ENCODE measurements around the gene PRMT2.

Gene PRMT2
- total RNA-seq, result 125 reads per million, percentile 86 among the genes with 10 or more reads in this experiment

DNA sequence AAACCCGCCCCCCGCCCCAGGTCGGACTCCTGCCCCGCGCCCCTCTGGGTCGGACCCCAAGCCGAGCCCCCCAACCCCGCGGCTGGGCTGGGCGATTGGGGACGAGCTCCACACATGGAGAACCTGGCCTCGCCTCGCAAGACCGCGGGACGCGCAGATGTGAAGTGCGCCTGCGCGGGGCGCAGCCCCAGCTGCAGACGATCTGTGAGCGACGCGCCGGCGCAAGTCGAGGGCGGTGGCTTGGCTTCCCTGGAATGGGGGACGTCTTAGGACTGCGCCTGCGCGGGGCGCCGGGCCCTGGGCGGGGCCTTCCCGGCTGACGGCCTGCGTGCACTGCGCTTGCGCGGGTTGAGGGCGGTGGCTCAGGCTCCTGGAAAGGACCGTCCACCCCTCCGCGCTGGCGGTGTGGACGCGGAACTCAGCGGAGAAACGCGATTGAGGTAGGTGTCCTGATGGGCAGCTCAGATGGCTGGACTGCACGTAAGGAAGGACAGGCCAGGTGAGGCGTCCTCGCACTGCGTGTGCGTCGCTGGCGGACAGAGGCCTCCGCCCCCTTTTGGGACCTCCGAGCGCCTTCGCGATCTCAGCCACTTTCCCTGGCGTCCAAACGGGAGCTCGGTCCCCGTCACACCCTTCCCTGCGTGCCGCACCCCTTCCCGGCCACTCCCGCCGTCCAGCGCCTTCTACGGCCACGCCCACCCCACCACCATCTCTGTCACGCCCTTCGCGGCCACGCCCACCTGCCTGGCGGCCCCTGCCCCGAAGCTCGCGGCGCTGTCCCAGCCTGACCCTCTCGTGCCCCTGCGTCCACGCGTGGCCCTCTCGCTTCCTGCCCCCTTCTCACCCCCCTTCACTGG, at the start of gene PRMT2:
Gene PRMT2, plus strand, starts transcription at position 351 of the 857 bp plus-strand sequence. CDS start 1,278 bp downstream, outside the sequence.
- peak; percentile 96 for DNase-seq

DNA sequence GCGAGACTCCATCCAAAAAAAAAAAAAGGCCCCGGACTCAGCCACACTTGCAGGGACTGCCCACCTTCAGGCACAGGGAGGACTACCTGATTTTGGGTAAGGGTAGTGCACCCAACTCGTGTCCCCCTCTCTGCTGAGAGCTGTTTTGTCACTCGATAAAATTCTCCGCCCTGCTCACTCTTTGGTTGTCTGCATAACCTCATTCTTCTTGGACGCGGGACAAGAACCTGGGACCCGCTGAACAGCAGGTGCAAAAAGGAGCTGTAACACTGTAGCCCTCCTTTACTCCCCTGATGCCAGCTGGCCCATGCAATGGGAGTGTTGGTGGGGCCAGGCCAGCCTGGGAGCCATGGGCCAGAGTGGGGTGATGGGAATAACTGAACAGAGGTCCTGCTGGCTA, 41.2 kb upstream of the PRMT2 start:
- DNase-seq, result no peak

DNA sequence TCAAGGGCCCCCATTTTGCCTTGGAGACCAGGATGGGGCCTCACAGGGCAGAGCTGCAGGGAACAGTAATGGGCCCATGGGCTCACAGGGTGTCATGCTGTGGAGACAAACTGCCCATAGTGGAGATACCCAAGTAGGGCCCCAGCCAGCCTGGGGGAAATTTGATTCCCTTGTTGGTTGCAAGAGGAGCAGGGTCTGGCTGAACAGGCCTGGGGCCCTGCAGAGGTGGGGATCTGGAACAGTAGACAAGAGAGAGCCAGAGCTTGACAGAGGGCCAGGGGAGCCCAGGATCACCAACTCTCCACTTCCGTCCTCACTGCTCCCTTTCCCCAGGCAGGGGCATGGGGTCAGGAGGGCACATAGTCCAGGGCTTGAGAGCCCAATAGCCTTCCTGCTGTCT, 39.3 kb upstream of the PRMT2 start:
- no peak for DNase-seq

DNA sequence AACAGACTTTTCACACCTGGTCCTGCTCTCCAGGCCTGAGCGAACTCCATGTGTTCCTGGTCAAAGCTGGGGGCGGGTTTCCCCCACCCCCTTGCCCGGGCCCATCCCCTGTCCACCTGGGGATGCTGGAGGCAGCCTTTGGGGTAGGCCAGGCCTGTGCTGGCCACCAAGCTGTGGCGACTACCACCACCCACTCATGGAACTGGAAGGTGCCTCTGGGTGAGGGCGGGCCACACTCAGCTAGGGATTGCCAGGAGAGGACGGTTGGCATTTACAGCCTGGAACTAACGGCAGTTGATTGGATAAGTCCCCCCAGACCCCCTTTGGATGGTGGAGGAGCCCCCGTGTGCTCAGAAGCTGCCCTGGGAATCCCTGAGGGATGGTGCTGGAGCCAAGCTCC, 38.4 kb upstream of the PRMT2 start:
- DNase-seq, result no peak

DNA sequence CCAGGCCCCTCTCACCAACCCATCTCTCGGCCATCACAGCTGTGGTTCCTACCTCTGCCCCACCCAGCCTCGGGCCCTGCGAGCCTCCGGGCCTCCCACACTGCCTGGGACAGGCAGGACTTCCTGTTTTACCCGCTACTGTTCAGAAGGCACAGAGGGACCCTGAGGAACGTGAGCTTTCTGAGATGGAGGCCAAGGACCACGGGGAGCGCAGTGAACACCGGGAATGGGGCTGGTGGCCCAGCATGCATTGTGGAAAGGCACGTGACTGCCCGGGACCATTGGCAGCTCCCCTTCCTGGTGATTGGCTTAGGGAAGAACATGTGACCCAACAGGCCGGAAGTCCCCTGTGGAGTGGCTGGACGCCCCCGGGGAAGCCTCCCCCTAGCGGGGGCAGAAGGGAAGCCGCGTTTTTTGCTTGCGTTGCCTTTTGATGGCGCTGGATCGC, 37.6 kb upstream of the PRMT2 start:
- DNase-seq, result no peak

DNA sequence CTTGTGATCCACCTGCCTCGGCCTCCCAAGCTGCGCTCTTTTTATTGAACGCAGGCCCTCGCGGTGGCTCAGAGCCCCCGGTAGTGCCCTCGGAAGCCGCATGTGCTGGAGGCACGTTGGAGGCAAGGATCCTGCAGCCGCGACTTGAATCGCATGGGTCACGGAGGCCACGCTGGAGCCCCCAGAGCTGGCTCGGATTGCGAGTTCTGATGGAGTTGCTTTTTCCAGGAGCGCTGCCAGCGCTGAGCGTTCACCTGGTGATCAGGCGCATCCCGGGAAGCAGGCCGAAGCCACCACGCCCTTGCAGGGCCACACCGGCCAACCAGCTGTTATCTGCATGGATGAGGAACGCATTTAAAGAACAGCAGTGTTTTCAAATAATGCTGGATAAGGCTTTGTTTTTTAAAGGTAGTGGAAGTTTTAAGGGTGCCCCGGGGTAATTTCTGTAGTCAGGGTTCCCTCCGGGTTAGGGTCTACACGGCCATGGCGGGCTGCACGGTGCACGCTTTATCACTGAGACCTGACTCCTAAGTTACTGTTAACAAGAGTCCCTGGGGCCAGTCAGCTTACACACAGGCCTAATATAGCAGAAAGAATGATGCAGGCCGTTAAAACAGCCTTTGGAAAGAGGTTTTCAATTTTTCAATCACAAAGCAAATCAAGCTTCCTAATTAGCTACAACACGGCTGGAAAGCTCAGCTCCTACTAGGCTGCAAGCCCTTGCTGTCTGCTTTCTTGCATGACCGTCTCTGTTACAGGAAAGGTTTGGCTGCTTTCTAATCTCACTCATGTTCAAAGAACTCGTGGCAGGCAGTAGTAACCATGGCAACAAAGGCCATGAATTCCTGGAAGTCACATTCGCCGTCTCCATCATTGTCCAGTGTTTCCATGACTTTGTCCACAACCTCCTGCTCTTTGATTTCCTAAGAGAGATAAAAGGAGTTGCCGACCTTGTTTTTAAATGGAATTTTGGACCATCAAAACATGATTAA, 36.6 kb upstream of the PRMT2 start:
- DNase-seq, result no peak

DNA sequence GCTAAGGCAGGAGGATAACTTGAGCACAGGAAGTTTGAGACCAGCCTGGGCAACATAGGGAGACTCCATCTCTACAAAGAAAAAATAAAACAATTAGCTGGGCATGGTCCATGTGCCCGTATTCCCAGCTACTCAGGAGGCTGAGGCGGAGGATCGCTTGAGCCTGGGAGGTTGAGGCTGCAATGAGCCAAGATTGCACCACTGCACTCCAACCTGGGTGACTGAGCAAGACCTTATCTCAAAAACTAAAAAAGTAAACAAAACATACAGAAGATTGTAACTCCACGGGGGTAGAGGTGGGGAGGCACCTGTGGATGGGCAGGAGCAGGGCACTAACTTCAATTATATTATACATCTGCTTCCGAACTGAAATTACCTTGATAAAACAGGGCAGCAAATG, 35.2 kb upstream of the PRMT2 start:
- no peak for DNase-seq

DNA sequence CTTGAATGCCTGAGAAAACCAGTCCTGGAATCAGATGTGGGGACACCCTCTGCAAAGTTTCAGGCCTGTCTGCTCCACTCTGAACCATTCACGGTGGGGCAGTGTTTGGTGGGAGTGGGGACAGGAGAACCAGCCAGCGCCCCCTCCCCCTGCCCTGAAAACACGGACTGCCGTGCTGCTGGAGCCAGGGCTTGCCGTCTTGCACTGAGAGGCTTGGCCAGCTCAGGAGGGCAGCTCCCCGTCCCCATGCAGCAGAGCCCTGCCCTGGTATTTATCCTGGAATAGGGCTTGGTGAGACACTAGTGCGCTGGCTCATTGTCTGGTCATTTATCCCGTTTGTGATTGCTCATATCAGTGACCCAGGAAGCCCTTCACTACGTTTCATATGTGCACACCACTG, 34.5 kb upstream of the PRMT2 start:
- no peak for DNase-seq

DNA sequence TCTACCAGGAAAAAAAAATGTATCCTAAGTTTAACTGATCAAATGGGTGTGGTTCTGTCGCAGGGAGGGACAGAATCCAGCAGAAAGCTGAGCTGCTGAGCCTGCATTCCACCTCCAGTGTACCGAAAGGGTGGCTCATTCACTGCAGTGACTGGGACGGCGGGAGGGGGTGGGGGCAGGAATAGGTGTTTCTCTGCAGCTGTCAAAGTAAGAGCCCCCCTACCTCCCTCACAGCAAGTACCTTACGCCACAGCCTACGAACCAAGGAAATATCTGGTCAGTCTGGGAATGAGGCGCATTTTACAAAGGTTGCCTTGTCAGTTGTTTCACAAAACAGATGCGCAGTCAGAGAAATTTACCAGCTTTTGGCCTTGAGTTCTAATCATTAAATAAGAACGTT, 32.2 kb upstream of the PRMT2 start:
- no peak for DNase-seq

DNA sequence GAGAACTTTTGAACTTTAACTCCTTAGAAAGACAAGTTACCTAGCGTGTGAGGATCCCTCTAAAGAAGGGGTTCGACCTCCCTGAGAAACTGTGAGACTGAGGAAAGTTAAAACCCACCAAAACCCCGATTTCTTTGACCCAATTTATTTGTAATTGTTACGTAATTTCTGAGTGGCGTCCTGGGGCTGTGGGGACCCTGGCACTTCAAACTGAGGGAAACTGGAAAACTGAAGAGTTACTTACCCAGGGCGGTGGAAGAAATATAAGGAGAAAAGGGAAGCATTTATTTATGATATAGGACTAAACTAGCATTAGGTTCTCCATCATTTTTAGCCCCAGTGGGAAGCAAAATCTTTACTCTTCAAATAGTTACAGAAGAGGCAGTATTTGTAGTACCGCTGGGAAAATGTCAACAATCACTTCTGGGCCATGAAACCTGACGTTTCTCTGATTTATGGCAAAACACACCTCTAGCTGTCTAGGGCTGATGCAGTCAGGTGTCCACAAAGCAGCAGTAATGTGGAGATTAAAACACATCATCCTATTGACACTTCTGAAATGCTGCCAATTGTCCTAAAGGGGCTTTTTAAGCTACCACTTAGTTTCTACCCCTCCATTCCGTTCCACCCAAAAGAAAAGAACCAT, 31.0 kb upstream of the PRMT2 start:
- DNase-seq, result no peak

DNA sequence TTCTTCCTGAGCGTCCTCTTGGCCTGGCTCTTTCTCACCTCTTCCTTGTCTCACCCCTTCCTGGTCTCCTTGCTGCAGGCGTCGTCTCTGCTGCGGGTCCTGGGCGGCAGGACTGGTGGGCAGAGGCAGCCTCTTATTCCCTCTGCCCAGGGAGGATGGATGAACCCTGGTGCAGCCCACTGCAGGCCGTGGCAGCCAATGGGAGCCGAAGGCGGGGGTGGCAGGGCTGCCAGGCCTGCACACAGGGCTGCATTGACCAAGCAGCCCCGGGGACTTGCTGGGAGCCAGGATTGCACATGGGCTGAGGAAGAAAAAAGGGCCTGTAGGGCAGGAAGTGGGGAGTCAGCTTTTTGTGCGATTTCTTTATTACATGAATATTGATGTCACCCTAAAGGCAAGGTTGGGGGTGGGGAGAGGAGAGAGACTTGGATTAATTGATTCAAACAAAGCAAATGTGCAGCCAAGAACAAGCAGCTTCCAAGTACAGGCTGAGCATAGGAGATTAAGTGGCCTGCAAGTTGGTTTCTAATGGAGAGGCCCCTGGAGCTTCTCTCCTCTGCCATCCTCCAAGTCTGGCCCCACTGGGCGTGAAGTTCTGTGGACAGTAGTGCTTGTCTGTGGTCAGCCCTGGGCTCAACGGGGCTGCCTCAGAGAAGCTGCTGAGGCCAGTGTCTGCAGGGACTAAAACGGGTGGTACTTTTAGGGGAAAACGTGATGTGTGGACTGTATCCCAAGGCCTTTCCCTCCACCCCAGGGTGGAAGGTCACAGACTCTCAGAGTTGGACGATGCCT, 30.3 kb upstream of the PRMT2 start, which contains the start of gene S100B:
Gene S100B, minus strand, starts transcription at position 108 of the 792 bp plus-strand sequence. CDS start 2,667 bp downstream, outside the sequence.
- no peak for DNase-seq

DNA sequence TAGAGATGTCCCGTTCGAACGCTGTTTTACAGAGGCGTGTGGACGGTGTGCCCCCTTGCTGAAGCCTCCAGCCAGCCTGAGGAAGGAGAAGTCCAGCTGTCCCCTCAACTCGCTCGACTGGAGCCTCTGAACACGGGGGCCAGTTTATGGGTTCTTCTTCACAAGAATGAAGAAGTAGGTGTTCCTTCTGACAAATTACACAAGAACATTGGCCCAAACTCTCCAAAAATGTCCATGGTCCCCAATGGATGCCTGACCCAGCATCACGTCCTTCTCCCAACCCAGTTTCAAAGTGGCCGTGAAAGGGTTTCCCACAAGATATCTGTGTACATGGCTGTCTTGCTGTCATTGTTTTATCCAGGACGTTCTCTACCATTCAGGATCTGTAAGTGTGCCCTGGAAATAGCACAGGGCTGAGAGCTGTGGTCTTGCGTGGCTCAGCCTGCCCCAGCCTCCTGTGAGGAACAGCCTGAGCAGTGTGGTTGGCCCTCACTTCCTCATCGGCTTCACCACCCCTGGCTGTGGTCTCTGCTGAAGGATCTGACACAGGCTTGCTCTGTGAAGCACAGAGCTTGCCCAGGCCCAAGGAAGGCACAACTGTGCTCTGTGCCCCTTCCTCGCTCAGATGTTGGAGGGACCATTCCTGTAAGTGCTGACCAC, 29.6 kb upstream of the PRMT2 start:
- DNase-seq, result no peak

DNA sequence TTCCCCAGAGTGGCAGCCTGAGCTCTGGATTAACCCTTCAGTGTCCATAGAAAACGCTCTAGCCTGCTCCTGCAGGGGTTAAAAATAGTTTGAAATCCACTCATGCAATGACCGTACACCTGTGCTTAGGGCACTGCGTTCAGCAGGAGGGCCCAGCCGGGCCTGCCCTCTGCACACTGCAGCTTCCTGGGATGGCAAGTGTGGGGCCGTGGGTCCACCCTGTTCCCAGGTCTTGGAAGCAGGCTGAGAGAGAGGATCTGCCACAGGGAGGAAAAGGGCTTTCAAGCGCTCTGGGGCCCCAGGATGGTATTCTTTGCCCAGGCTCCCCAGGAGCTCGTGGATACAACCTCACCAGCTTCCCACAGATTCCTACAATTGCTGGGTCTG, 29.1 kb upstream of the PRMT2 start:
- no peak for DNase-seq

DNA sequence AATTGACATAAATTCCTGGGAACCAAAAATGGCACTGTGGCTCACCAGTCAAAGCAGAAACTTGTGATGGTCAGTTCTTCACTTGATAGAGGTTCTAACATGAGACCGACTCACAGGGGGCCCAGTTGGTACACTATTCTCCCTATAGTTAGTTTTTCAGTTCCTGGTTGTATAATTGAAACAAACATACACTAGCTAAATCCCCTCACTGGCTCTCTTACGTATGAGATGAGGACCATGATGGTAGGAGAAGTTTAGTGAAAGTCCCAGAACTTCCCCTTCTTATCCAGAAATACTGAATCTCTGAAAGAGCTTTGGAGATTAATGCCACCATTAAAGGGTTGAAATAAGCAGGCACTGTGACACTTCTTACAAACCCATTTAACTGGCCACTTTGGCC, 27.8 kb upstream of the PRMT2 start:
- DNase-seq, result no peak

DNA sequence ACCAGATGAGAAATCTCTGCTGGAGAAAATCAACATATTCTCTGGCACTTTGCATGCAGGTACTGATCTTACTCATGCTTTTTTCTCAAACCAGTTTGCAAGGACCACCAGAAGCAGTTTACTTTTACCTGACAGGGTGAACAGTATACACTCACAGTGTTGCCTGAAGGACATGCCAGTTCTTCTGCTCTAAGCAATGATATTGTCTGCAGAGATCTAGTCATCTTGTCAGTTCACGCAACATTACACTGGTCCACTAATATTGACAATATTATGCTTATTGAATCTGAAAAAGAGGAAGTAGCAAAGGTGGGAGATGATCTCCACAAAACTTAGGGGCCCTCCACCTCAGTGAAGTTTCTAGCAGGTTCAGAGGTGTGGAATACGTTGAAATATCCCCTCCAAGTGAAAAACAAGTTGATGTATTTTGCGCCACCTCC, 26.8 kb upstream of the PRMT2 start:
- no peak for DNase-seq

DNA sequence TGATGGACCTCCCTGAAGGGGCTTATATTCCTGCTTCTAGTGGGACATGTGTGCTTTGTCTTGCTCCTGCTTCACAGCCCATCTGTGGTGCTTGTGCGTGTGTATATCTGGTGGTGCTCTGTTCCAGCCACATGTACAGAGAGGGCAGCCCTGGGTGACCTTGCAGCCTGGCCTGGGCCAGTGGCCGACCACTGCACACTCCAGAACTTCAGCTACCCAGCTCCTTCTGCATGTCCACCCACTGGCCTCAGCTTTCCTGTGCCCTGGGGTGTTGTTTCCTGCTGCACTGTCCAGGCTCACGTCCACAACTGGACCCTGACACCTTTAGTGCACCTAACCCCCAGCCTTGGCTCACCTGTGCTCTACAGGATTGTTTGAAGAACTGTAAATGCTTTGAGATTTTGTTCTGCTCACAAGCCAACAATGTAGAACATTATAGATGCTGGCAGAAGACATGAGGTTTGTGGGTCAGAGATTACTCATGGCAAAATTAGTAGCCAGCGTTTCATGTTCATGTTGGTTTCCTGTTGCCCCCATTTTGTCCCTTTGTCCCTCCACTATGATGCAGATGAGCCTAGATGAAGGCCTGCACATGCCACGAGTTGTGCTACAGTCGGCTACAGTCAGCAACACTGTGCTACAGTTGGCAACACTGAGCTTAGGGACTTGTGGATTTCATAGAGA, 25.3 kb upstream of the PRMT2 start:
- no peak for DNase-seq

DNA sequence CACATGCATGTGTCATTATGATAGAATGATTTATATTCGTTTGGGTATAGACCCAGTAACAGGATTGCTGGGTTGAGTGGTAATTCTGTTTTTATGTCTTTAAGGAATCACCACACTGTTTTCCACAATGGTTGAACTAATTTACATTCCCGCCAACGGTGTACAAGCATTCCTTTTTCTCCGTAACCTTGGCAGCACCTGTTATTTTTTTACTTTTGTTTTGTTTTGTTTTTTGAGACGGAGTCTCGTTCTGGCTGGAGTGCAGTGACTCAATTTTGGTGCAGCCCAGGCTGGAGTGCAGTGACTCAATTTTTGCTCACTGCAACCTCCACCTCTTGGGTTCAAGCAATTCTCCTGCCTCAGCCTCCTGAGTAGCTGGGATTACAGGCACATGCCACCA, 22.1 kb upstream of the PRMT2 start:
- no peak for DNase-seq

DNA sequence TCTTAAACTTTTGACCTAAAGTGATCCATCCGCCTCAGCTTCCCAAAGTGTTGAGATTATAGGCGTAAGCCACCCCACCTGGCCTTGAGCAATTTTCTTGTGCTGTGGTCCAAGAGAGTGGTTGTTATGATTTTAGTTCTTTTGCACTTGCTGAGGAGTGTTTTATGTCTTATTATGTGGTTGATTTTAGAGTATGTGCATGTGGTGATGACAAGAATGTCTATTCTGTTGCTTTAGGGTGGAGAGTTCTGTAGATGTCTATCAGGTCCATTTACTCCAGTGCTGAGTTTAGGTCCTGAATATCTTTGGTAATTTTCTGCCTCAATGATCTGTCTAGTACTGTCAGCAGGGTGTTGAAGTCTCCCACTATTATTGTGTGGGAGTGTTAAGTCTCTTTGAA, 19.4 kb upstream of the PRMT2 start:
- no peak for DNase-seq

DNA sequence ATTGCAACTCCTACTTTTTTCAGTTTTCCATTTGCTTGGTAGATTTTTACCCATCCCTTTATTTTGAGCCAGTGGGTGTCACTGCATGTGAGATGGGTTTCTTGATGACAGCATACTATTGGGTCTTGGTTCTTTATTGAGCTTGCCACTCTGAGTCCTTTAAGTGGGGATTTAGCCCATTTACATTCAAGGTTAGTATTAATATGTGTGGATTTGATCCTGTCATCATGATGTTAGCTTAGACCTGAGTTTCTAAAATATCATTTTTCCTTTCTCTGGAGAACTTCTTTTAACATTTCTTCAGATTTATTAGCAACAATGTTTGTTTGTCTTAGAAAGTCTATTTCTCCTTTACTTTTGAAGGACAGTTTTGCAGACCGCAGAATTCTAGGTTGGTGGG, 18.8 kb upstream of the PRMT2 start:
- DNase-seq, result no peak

DNA sequence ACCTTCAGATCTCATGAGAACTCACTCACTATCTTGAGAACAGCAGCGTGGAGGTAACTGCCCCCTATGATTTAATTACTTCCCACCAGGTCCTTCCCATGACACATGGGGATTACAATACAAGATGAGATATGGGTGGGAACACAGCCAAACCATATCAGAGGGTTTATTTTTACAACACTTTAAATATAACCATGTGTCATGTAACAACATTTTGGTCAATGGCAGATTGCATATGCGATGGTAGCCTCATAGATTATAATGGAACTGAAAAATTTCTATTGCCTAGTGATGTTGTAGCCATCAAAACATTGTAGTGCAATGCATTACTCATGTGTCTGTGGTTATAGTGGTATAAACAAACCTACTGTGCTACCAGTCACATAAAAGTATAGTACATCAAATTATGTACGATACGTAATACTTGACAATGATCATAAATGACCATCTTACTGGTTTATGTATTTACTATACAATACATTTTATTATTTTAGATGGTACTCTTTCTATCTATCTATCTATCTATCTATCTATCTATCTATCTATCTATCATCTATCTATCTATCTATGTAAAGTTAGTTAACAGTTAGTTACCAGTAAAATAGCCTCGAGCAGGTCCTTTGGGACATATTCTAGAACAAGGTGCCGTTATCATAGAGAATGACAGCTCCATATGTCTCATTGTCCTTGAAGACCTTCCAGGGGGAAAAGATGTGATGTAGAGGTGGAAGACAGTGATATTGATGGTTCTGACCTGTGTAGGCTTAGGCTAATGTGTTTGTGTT, 18.0 kb upstream of the PRMT2 start:
- DNase-seq, result no peak

Measured in effector CD4-positive, alpha-beta T cell (primary cell).